NOMO-1 (cell line): ENCODE data around the gene IRAK1.

ENCODE experiments used
- DNase-seq, 2 experiments: peaks; one replicate each; lab custom pipeline; 2025; ENCODE audit not compliant: unreplicated experiment in 2 of 2; lab: John Stamatoyannopoulos, UW

IRAK1 gene

GRCh38 chrX:154019633-154020528 lies at the start of gene IRAK1:
Gene IRAK1, minus strand, starts transcription at chrX:154019902. Its CDS starts 90 bp downstream, at chrX:154019812.
- peak; percentile 26 to 49 for DNase-seq

- DNase-seq: peak in 1 of 2 experiments; percentile 7
Observed at GRCh38 chrX:154068560-154068959, 48.9 kb upstream of the IRAK1 start.

- DNase-seq: no peak
Observed at GRCh38 chrX:154064637-154065435, 45.1 kb upstream of the IRAK1 start.

- no peak for DNase-seq
Observed at GRCh38 chrX:154063234-154063633, 43.5 kb upstream of the IRAK1 start.

DNA sequence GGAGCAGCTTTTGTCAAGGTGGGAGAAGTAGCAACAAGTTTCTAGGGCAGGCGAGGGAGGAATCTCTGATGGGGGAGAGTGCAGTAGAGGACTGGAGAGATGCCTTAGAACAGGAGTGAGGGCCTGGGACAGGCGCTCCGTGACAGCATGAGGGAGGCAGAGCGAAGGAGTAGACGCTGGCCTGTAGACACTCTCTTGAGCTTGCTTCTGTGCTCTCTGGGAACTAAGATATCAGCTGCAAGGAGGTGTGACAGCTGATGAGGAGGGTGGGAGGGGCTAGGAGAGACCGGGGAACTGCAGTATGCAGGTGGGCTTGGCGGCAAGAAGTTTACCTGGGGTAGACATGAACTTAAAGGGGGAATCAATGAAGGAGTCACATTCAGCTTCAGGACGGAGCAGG lies 42.1 kb upstream of the IRAK1 start:
- DNase-seq: no peak

DNA sequence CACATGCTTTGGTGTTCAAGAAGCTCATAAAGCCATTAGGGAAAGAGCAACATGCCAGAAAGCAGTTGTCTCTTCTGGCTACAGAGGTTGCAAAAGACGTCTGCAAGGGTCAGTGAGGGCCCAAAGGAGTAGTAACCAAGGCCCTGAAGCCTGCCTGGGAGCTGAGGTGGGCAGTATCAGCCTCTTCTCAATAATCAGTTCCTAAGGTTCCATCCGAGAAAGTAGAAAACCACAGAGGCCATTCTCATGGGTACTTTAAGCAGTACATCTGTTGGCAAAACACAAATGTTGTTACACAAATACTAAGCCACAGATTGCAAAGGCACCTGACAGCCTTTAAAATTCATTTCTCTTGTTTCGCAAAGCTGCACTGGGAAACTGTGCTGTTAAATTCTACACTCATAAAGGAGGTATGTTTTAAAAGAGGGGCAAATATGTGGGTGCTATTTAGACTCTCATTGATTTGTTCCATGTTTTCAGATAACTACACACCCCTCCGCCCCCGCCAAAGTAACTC lies 40.1 kb upstream of the IRAK1 start:
- no peak for DNase-seq

GRCh38 chrX:154059231-154059630 lies 39.5 kb upstream of the IRAK1 start:
- DNase-seq: no peak

- no peak for DNase-seq
Observed at GRCh38 chrX:154058214-154058997, 38.7 kb upstream of the IRAK1 start.

DNA sequence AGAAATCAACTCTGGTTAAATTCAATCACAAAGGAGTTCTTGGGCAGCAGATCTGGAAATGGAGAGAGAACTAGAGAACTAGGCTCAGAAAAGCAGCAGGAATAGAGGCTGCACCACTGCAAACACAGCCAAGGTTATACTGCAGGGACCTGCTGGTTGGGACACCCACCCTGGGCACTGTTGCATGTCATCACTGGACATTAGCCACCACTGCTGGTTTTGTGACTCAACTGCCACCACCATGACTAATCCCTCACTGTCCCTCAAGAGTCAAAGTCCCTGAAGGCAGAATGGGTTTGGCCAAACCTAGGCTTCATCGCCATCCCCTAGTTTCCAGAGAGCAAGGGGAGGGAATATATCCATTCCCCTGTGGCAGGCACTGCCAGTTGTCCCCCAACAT lies 38.1 kb upstream of the IRAK1 start:
- no peak for DNase-seq

GRCh38 chrX:154056770-154057241 lies 37.1 kb upstream of the IRAK1 start:
- peak in 1 of 2 experiments; percentile 48 for DNase-seq

- peak; percentile 33 to 38 for DNase-seq
Observed at GRCh38 chrX:154051201-154051810, 31.6 kb upstream of the IRAK1 start.

GRCh38 chrX:154050113-154050495 lies 30.4 kb upstream of the IRAK1 start:
- no peak for DNase-seq

GRCh38 chrX:154049209-154050112 lies 29.8 kb upstream of the IRAK1 start:
- no peak for DNase-seq

GRCh38 chrX:154048398-154048797 lies 28.7 kb upstream of the IRAK1 start:
- no peak for DNase-seq

- DNase-seq: no peak
Observed at GRCh38 chrX:154046940-154047610, 27.4 kb upstream of the IRAK1 start.

GRCh38 chrX:154046031-154046781 lies 26.5 kb upstream of the IRAK1 start:
- DNase-seq: no peak

- DNase-seq: no peak
Observed at GRCh38 chrX:154044091-154044490, 24.4 kb upstream of the IRAK1 start.
